ENCODE results near the gene UCHL3.

DNA sequence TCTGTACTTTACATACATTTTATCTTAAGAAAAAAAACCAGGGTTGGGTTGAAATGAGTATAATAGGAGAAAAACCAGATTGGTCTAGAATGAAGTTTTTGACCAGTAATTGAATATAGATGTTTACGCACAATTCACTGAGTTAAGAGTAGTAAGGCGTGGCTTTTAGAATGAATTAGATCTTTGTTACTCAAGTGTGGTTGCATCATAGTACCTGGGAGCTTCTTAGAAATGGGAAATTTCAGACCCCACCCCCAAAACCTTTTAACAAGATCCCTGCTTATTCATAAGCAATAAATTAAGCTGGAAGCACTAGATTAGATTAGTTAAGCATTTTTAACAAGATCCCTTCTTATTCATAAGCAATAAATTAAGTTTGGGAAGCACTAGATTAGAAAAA, 57.9 kb downstream of the UCHL3 start:
- TF ChIP-seq, protein P1, sequence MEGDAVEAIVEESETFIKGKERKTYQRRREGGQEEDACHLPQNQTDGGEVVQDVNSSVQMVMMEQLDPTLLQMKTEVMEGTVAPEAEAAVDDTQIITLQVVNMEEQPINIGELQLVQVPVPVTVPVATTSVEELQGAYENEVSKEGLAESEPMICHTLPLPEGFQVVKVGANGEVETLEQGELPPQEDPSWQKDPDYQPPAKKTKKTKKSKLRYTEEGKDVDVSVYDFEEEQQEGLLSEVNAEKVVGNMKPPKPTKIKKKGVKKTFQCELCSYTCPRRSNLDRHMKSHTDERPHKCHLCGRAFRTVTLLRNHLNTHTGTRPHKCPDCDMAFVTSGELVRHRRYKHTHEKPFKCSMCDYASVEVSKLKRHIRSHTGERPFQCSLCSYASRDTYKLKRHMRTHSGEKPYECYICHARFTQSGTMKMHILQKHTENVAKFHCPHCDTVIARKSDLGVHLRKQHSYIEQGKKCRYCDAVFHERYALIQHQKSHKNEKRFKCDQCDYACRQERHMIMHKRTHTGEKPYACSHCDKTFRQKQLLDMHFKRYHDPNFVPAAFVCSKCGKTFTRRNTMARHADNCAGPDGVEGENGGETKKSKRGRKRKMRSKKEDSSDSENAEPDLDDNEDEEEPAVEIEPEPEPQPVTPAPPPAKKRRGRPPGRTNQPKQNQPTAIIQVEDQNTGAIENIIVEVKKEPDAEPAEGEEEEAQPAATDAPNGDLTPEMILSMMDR (IDR thresholded peaks at IDR 0.05; ENCODE audit: extremely low read depth in 1 of 2, insufficient read depth in 1 of 2, low read depth in 1 of 2, low read length in 2 of 2), result no peak
- no peak for TF ChIP-seq GATA2 (IDR thresholded peaks at IDR 0.05; ENCODE audit: insufficient read depth, insufficient read length, low read depth, low read length)
- TF ChIP-seq FOS (IDR thresholded peaks at IDR 0.05; ENCODE audit: borderline replicate concordance, insufficient read depth, low read length), result no peak
- TF ChIP-seq POLR2A (IDR thresholded peaks at IDR 0.05; ENCODE audit: low read depth, low read length), result no peak
- TF ChIP-seq POLR2AphosphoS5 (IDR thresholded peaks at IDR 0.05; ENCODE audit: insufficient read depth, low read depth, low read length), result no peak
- TF ChIP-seq, protein P2, sequence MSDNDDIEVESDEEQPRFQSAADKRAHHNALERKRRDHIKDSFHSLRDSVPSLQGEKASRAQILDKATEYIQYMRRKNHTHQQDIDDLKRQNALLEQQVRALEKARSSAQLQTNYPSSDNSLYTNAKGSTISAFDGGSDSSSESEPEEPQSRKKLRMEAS (IDR thresholded peaks at IDR 0.05; ENCODE audit: insufficient read depth, insufficient read length), result no peak
- TF ChIP-seq EZH2 (IDR thresholded peaks at IDR 0.05; ENCODE audit: borderline replicate concordance, low read depth, low read length, severe bottlenecking), result no peak
- TF ChIP-seq MYC (IDR thresholded peaks at IDR 0.05; ENCODE audit: low read depth, low read length), result no peak
